ENCODE measurements around the gene TGFBR1. TPM values are rescaled to one million over a fixed set of nuclear protein-coding genes. Genes with fewer than 3 reads are reported as not detected.

Gene TGFBR1
- total and polyA plus RNA-seq, 8 donors = 34.6 to 74.1 (median 41.3) TPM

DNA sequence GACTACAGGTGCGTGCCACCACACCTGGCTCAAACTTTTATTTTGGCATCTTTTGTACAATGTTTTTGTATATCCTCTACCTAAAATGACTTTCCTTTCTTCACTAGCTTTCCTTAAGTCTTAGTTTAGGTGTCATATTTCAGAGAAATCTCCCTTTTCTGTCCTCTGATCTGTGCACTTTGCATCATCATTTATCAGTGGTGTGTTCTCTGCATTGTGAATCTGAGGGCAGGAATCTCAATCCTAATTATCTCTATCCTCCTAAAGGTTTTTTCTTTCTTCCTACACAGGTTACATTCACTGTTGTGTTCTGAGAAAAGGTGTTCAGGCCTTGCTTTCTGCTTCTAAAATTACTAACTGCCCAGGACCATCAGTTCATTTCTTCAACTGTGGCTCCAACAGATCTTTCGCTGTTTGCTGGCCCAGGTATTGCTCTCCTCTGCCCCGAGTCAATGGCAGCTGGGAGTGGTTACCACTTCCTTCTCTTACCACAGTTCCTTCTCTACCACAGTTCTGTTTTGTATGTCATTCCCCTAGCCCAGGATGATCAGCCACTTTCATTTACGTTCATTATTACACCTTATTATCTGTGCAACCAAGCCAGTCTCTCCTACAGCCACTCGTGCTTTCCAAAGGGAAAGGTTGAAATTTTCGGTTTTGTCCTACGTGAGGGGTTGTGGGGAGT is 14.0 kb downstream of the TGFBR1 start:
- TF ChIP-seq CTCF (IDR thresholded peaks at IDR 0.05) = no peak
- Histone ChIP-seq H3K9me3 (no peaks in the 10 kb centered on the region), H3K4me3 (no peak overlapping the region), H3K4me1 (peaks cover 0 to 81% of the 10 kb centered on the region in 2 donors), H3K36me3 (no peaks in the 10 kb centered on the region), H3K27me3 (no peaks in the 10 kb centered on the region), H3K27ac (peak overlapping the region in 1 of 2 donors; percentile 71)
- intact Hi-C loops (cut with DNase I) = loop anchor here in 1 of 2 donors (10.0 kb wide), 1 partner anchor 56 kb away; no protein-coding TSS in a partner anchor
- ATAC-seq = peak; percentile 63
- DNase-seq = no peak

GRCh38 chr9:99119976-99120655 is 15.2 kb downstream of the TGFBR1 start:
- ATAC-seq (no peak), DNase-seq (no peak)
- Histone ChIP-seq H3K27ac (peak overlapping the region in 1 of 2 donors; percentile 71), H3K4me3 (no peak overlapping the region), H3K36me3 (no peaks in the 10 kb centered on the region), H3K9me3 (no peaks in the 10 kb centered on the region), H3K27me3 (no peaks in the 10 kb centered on the region), H3K4me1 (peaks cover 0 to 83% of the 10 kb centered on the region in 2 donors)
- TF ChIP-seq CTCF (IDR thresholded peaks at IDR 0.05) = no peak
- intact Hi-C loops (cut with DNase I) = loop anchor here in 1 of 2 donors (10.0 kb wide), 1 partner anchor 55 kb away; no protein-coding TSS in a partner anchor

DNA sequence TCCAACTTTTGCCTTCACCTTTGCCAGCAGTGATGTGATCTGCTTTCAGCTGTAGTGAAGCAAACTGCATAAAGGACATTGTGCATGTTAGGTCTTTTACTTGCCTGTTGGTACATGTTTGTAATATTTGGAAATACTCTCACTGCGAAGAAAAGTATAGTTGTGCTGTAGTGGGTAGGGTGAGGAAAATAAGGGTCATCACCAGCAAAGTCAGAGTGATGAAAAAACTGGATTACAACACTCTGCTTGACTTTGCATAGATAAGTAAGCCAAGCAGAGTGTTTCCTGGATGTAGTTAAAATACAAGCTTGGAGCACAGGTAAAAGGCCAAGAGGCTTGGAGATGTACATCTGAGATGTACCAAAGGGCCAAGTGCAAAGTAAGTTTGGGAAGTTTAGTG is 16.7 kb downstream of the TGFBR1 start:
- peaks cover 0 to 82% of the 10 kb centered on the region in 2 donors for H3K4me1 ChIP-seq
- no peaks in the 10 kb centered on the region for H3K27me3 ChIP-seq
- DNase-seq (no peak), ATAC-seq (peak; percentile 23)
- H3K27ac ChIP-seq = peak overlapping the region in 1 of 2 donors; percentile 38
- no peak overlapping the region for H3K4me3 ChIP-seq
- no peaks in the 10 kb centered on the region for H3K36me3 ChIP-seq
- no peak for TF ChIP-seq CTCF (IDR thresholded peaks at IDR 0.05)
- H3K9me3 ChIP-seq = no peaks in the 10 kb centered on the region
- intact Hi-C loops (cut with DNase I) = no loop called here

GRCh38 chr9:99124534-99125255 is 19.8 kb downstream of the TGFBR1 start:
- no peaks in the 10 kb centered on the region for H3K27me3 ChIP-seq
- peak; percentile 59 for ATAC-seq
- TF ChIP-seq CTCF (IDR thresholded peaks at IDR 0.05) = no peak
- no peaks in the 10 kb centered on the region for H3K36me3 ChIP-seq
- no peak overlapping the region for H3K4me3 ChIP-seq
- DNase-seq = no peak
- intact Hi-C loops (cut with DNase I) = no loop called here
- peak overlapping the region in 1 of 2 donors; percentile 10 for H3K27ac ChIP-seq
- peaks cover 0 to 74% of the 10 kb centered on the region in 2 donors for H3K4me1 ChIP-seq
- no peaks in the 10 kb centered on the region for H3K9me3 ChIP-seq

GRCh38 chr9:99125446-99125845 is 20.5 kb downstream of the TGFBR1 start:
- ATAC-seq (no peak), DNase-seq (no peak)
- Histone ChIP-seq H3K9me3 (no peaks in the 10 kb centered on the region), H3K27me3 (no peaks in the 10 kb centered on the region), H3K36me3 (no peaks in the 10 kb centered on the region), H3K4me3 (no peak overlapping the region), H3K27ac (no peak overlapping the region), H3K4me1 (peaks cover 0 to 66% of the 10 kb centered on the region in 2 donors)
- TF ChIP-seq CTCF (IDR thresholded peaks at IDR 0.05) = no peak
- intact Hi-C loops (cut with DNase I) = no loop called here
